GM10266 (cell line): ENCODE measurements around the gene DIP2A.

ENCODE experiments used
- DNase-seq: peaks from one replicate; pipeline ENCODE4 v3.0.0; 2012; ENCODE audit errors: extremely low spot score
- CTCF ChIP-seq: IDR thresholded peaks from 2 replicates; pipeline ENCODE4 v1.5.1; 2012; ENCODE audit warnings: mild to moderate bottlenecking, low read depth; ENCODE audit not compliant: control insufficient read depth, insufficient read depth; ENCODE audit errors: missing control alignments

The DIP2A gene

DNA sequence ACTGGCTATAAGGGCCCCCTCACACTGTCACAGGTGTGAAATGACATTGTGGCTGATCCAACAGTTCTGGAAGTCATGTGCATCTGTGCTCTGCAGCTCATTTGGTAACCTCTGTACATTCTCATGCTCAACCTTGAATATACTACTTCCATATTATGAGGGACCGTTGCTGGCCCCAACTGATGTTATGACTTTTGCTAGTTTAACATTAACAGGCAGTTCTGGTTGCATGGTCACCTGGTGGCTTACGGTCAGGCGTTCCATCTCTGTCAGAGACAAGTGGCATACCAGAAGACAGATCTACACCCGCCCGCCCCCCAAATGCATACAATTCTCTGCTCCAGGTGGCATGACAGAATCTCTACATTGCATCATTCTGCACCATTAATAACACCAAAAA lies 6.0 kb upstream of the DIP2A start:
- no peak for TF ChIP-seq CTCF

GRCh38 chr21:46454142-46454541 lies 4.5 kb upstream of the DIP2A start:
- DNase-seq, result no peak
- TF ChIP-seq CTCF, result no peak

More for the DNA sequence above, 6.0 kb upstream of the DIP2A start:
- no peak for DNase-seq

DNA sequence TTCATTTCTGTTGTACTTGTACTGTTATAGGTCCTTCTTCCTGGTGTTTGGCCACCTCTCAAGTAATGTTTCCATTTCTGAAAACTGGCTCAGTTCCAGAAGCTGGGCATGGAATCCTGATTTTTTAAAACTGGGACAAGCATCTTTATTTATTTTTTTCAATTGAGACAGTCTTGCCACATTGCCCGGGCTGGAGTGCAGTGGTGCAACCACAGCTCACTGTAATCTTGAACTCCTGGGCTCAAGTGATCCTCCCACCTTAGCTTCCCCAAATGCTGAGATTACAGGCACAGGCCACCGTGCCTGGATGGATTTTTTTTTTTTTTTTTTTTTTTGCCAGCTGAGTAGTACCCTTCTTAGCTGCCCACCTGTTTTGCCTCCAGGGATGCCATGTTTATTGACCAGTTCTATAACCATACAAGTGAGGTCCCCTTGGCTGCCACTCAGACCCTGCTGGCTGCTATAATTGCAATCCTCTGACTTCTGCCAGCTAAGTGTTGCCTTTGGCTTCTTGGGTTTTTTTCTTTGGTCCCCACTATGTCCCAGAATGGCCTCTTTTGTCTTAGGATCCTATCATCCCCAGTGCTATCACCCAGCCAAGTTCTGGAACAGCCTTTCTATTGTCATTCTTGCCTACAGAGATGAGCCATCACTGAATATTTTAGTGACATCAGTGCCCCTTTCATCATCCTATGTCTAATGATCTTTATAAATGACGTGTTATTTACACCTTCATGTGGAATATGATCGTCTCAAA lies 3.9 kb upstream of the DIP2A start:
- no peak for TF ChIP-seq CTCF
- DNase-seq, result no peak

- DNase-seq, result no peak
- TF ChIP-seq CTCF, result no peak
Measured at GRCh38 chr21:46455575-46456385, 2.9 kb upstream of the DIP2A start.

- no peak for TF ChIP-seq CTCF
Measured at GRCh38 chr21:46456750-46457149, 1.9 kb upstream of the DIP2A start.

DNA sequence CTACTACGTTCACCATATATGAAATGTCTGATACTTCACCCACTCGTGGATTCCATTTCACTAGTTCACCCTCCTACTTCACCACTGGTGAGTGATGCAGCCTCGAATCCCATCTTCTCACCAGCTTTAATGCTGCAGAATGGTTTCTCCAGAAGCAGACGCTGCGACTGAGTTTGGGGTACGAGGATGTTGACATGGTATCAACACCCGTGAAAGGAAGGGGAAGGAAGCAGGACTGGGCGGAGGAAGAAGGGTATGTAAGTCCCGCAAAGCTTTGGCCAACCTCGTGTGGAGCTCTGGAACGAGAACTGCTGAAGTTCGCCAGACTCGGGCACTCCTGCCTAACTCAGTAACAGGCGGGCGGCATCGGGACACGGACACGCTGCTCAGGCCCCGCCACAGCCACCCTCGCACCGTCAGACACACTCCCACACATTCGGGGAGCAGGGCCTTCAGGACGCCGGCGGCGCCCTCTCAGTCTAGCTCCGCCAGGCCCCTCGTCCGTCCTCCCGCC lies 833 bp upstream of the DIP2A start:
- DNase-seq, result peak; percentile 49
- no peak for TF ChIP-seq CTCF

More at GRCh38 chr21:46456750-46457149, 1.9 kb upstream of the DIP2A start:
- no peak for DNase-seq

DNA sequence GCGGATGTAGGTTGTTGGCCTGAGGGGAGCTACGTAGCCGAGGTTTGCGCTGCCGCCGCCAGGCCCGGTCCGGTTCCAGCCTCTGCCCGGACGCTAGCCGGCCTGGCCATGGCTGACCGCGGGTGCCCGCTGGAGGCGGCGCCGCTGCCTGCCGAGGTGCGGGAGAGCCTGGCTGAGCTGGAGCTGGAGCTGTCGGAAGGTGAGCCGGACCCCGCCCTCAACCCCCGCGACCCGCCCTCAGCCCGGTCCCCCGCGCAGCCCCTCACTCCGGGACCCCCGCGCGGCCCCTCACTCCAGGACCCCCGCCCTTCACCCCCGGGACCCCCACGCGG lies 299 bp downstream of the DIP2A start:
- DNase-seq, result no peak
- no peak for TF ChIP-seq CTCF
